Panc1 (cell line): Measurements from ENCODE around the gene HOMER2. TPM values are rescaled to one million over a fixed set of nuclear protein-coding genes. Genes with fewer than 3 reads are reported as not detected.

ENCODE experiments used
- ATAC-seq: fragments of 200-7000 bp; cut with Tn5 transposase; 2 replicates; pipeline ENCODE4 v1.9.1; 2020; ENCODE audit warnings: mild to moderate bottlenecking, moderate library complexity
- BruUV-seq: library from RNA; stranded (reverse); fragments of 400-500 nt; replicated peaks from 2 replicates; lab custom pipeline; 2021; lab: Mats Ljungman, UMichigan
- CTCF ChIA-PET: fragments of 300-600 bp; sonication (Branson Sonifier 250); formaldehyde crosslinking; loops from one replicate; lab custom pipeline; 2022; ENCODE audit warnings: antibody characterized with exemption; lab: Charles Lee
- POLR2A ChIA-PET: fragments of 300-600 bp; sonication (Branson Sonifier 250); formaldehyde crosslinking; loops from one replicate; lab custom pipeline; 2022; ENCODE audit warnings: antibody characterized with exemption; lab: Charles Lee
- DNase-seq: peaks from one replicate; pipeline ENCODE4 v3.0.0-alpha.2; 2010; ENCODE audit warnings: low read depth, low spot score
- H3K27ac ChIP-seq: 2 replicates; pipeline ENCODE4 v1.5.1; 2011; ENCODE audit warnings: mild to moderate bottlenecking, low read length, inconsistent platforms
- H3K27me3 ChIP-seq: fragments of 200-500 bp; sonication (Bioruptor generic); 2 replicates; pipeline ENCODE4 v1.6.0; 2014; ENCODE audit warnings: low read length, inconsistent platforms; ENCODE audit not compliant: control insufficient read depth, insufficient read depth
- H3K36me3 ChIP-seq: fragments of 200-500 bp; sonication (Bioruptor generic); 2 replicates; pipeline ENCODE4 v1.5.1; 2014; ENCODE audit warnings: inconsistent platforms, mild to moderate bottlenecking, low read length, moderate library complexity; ENCODE audit not compliant: control insufficient read depth, insufficient read depth
- H3K4me1 ChIP-seq: 2 replicates; pipeline ENCODE4 v1.5.1; 2011; ENCODE audit warnings: inconsistent platforms, mild to moderate bottlenecking, low read length, moderate library complexity; ENCODE audit not compliant: control insufficient read depth, insufficient read depth
- H3K4me3 ChIP-seq, 2 experiments: 2 replicates each; pipeline ENCODE4 v1.5.1; 2011 to 2012; ENCODE audit warnings: low read depth in 2 of 2, low read length in 2 of 2, mild to moderate bottlenecking in 2 of 2, inconsistent platforms in 1 of 2, moderate library complexity in 1 of 2
- H3K9me3 ChIP-seq: fragments of 200-500 bp; sonication (Bioruptor generic); 2 replicates; pipeline ENCODE4 v1.5.1; 2014; ENCODE audit warnings: low read depth, mild to moderate bottlenecking, inconsistent platforms, low read length, moderate library complexity; ENCODE audit not compliant: control insufficient read depth, insufficient read depth
- CTCF ChIP-seq: fragments of 450-650 bp; IDR thresholded peaks from 2 replicates; pipeline ENCODE4 v1.5.1; 2017; ENCODE audit warnings: mild to moderate bottlenecking
- POLR2AphosphoS5 ChIP-seq: IDR thresholded peaks from 2 replicates; pipeline ENCODE4 v1.6.1; 2012; ENCODE audit warnings: mild to moderate bottlenecking, low read depth, low read length, moderate library complexity
- REST ChIP-seq, 2 experiments: IDR thresholded peaks; 2 replicates each; pipeline ENCODE4 v1.6.1; 2011 to 2012; ENCODE audit warnings: low read depth in 2 of 2, control low read depth in 1 of 2, low read length in 1 of 2, mild to moderate bottlenecking in 1 of 2, moderate library complexity in 1 of 2; ENCODE audit not compliant: insufficient read depth in 1 of 2
- SIN3A ChIP-seq: IDR thresholded peaks from 2 replicates; pipeline ENCODE4 v1.6.1; 2012; ENCODE audit warnings: low read depth, mild to moderate bottlenecking, low read length, moderate library complexity, borderline replicate concordance; ENCODE audit not compliant: insufficient read depth
- TCF7L2 ChIP-seq: IDR thresholded peaks from 2 replicates; pipeline ENCODE4 v1.6.1; 2011; ENCODE audit warnings: mild to moderate bottlenecking, low read depth, low read length, inconsistent platforms
- in situ Hi-C: cut with HindIII; loops from 2 replicates; pipeline ENCODE4 v1.10.0; 2016; ENCODE audit warnings: low sequenced_read_pairs, low pct_unique_long_range_greater_than_20kb
- intact Hi-C: fragments of 100-400 bp; cut with micrococcal nuclease; formaldehyde crosslinking; loops from one replicate; pipeline ENCODE4 v1.10.0; 2022; ENCODE audit not compliant: unreplicated experiment
- total RNA-seq: library from RNA; stranded (reverse); gene quantifications from one replicate; pipeline ENCODE4 v1.2.1, GENCODE V29; 2021; ENCODE audit not compliant: unreplicated experiment

HOMER2 gene
- total RNA-seq, 1 experiment from 2014 or later: 35.9 TPM

- ChIA-PET CTCF (no interaction called here), POLR2A (no interaction called here)
- Histone ChIP-seq H3K4me1 (no peaks in the 10 kb centered on the region), H3K36me3 (no peaks in the 10 kb centered on the region; the same call in 1 of the 2 replicates), H3K4me3 (no peak overlapping the region), H3K27me3 (no peaks in the 10 kb centered on the region), H3K9me3 (no peaks in the 10 kb centered on the region), H3K27ac (no peak overlapping the region)
- no TSS peak for BruUV-seq
- DNase-seq (no peak), ATAC-seq (no peak)
- intact Hi-C loops (no loop called here), in situ Hi-C loops (no loop called here)
- TF ChIP-seq SIN3A (no peak), POLR2AphosphoS5 (no peak), REST (IDR thresholded peaks at IDR 0.05; ENCODE audit: insufficient read depth in 1 of 2, low read depth in 2 of 2, low read length in 1 of 2) (no peak), CTCF (no peak), TCF7L2 (no peak)
Measured at GRCh38 chr15:82858932-82859331, 93.6 kb downstream of the HOMER2 start.

- intact Hi-C loops: no loop called here
- H3K27me3 ChIP-seq: no peaks in the 10 kb centered on the region
- no peak overlapping the region for H3K27ac ChIP-seq
- H3K4me3 ChIP-seq: no peak overlapping the region
- ChIA-PET CTCF (no interaction called here), POLR2A (no interaction called here)
- DNase-seq (no peak), ATAC-seq (no peak)
- no peaks in the 10 kb centered on the region for H3K4me1 ChIP-seq
- no TSS peak for BruUV-seq
- TF ChIP-seq CTCF (no peak), REST (IDR thresholded peaks at IDR 0.05; ENCODE audit: insufficient read depth in 1 of 2, low read depth in 2 of 2, low read length in 1 of 2) (no peak), POLR2AphosphoS5 (no peak), TCF7L2 (no peak), SIN3A (no peak)
- H3K9me3 ChIP-seq: no peaks in the 10 kb centered on the region
- in situ Hi-C loops: no loop called here
- H3K36me3 ChIP-seq: no peaks in the 10 kb centered on the region
Measured at GRCh38 chr15:82856397-82857170, 95.9 kb downstream of the HOMER2 start.
